Kidney (tissue), 14 donors: ENCODE data around the gene WFS1. TPM values are rescaled to one million over a fixed set of nuclear protein-coding genes. Genes with fewer than 3 reads are reported as not detected.

Experiments used
- DNase-seq, 5 donors: peaks; one replicate each; pipeline ENCODE4 v3.0.0-alpha.2; 2013 to 2020
- FAIRE-seq: peaks from 2 replicates; lab custom pipeline; 2012; peaks lifted over from hg19 to GRCh38; lab: Jason Lieb, UNC
- H3K27ac ChIP-seq, 2 donors: one replicate each; pipeline ENCODE4 v1.7.0; 2013; ENCODE audit warnings: low read depth in 2 of 2, low read length in 2 of 2, inconsistent platforms in 1 of 2
- H3K27me3 ChIP-seq: one replicate; pipeline ENCODE4 v1.7.1; 2013; ENCODE audit warnings: low read length, inconsistent platforms; ENCODE audit not compliant: control insufficient read depth, insufficient read depth
- H3K36me3 ChIP-seq, 3 donors: one replicate each; pipeline versions ENCODE4 v1.7.0 to v1.7.1; 2013; ENCODE audit warnings: low read length in 3 of 3, control low read depth in 1 of 3, inconsistent platforms in 1 of 3; ENCODE audit not compliant: insufficient read depth in 3 of 3, control insufficient read depth in 2 of 3
- H3K4me1 ChIP-seq, 3 donors: one replicate each; pipeline versions ENCODE4 v1.7.0 to v1.7.1; 2013; ENCODE audit warnings: low read length in 3 of 3, inconsistent platforms in 1 of 3, low read depth in 1 of 3; ENCODE audit not compliant: control insufficient read depth in 2 of 3, insufficient read depth in 2 of 3
- H3K4me3 ChIP-seq, 3 donors: one replicate each; pipeline versions ENCODE4 v1.7.0 to v1.8.1; 2013; ENCODE audit warnings: low read length in 3 of 3, control low read depth in 1 of 3, inconsistent platforms in 1 of 3
- H3K9ac ChIP-seq, 3 donors: one replicate each; pipeline versions ENCODE4 v1.7.0 to v1.7.1; 2013; ENCODE audit warnings: low read length in 3 of 3, control low read depth in 1 of 3, inconsistent platforms in 1 of 3
- H3K9me3 ChIP-seq, 3 donors: one replicate each; pipeline versions ENCODE4 v1.7.0 to v1.7.1; 2013; ENCODE audit warnings: low read length in 3 of 3, control low read depth in 1 of 3, inconsistent platforms in 1 of 3; ENCODE audit not compliant: control insufficient read depth in 2 of 3, insufficient read depth in 1 of 3
- intact Hi-C: fragments of 100-400 bp; cut with DNase I; formaldehyde crosslinking; loops from one replicate; pipeline ENCODE4 v1.11.1; 2022
- polyA plus RNA-seq: library from polyadenylated mRNA; stranded (reverse); fragments of 350-450 nt; fragmentation: Illumina TruSeq; extraction: RNeasy Lipid Tissue Mini Kit (QIAGEN cat#74804); gene quantifications from one replicate; pipeline ENCODE4 v1.2.3, GENCODE V29; 2014; ENCODE audit warnings: low read depth, low replicate concordance; ENCODE audit not compliant: insufficient read depth
- total RNA-seq: library from RNA; stranded (reverse); fragmentation: NEBNext Ultra II Directional; extraction: Animal tissue kit (Norgen Biotek cat#: 25700); gene quantifications from one replicate; pipeline ENCODE4 v1.2.1, GENCODE V29; 2021
- TF ChIP-seq, protein P1 (sequence below): IDR thresholded peaks from 3 replicates; pipeline ENCODE4 v1.5.1; 2012; ENCODE audit warnings: mild to moderate bottlenecking, moderate library complexity, borderline replicate concordance; ENCODE audit not compliant: insufficient read depth; ENCODE audit errors: extremely low read depth
- donor health status: control.
- donor health status: control.
- donor health status: control.
- donor health status: control.
- donor health status: control.
- donor health status: DM: yes; HTN: yes; CAD: no.
- donor health status: Normal renal cell carcinoma (clear cell type).

The WFS1 gene
- total and polyA plus RNA-seq, 2 donors from 2014 or later, result 20.8 to 31.4 TPM

DNA sequence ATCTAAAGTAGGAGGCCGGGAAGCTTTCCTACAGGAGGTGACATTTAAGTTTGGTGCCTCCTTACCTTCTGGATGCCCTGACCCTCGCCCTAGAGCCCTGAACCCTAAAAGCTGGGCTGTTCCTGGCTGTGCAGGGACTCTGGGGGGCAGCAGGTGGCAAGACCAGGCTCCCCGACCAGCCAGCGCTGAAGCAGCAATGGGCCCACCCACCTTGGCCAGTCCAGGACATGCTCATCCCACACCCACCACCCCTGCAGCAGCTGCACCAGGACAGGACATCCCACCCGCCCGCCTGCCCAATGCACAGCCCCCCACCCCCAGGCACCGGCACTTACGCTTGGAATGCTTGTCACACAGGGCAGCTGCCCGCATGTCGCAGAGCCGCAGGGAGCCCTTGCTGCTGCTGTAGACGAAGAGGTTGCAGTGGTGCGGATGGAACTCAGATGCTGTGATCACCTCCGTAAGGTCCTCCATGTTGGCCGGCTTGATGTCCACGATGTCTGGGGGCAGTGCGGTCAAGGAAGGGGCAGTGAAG lies 77.9 kb downstream of the WFS1 start:
- FAIRE-seq (no peak), DNase-seq (no peak)
- no peak overlapping the region for H3K27ac ChIP-seq
- H3K36me3 ChIP-seq, result no peaks in the 10 kb centered on the region
- H3K9me3 ChIP-seq, result no peaks in the 10 kb centered on the region
- H3K4me1 ChIP-seq, result no peaks in the 10 kb centered on the region
- no peaks in the 10 kb centered on the region for H3K27me3 ChIP-seq
- intact Hi-C loops, result no loop called here
- H3K4me3 ChIP-seq, result no peak overlapping the region
- TF ChIP-seq, protein P1, sequence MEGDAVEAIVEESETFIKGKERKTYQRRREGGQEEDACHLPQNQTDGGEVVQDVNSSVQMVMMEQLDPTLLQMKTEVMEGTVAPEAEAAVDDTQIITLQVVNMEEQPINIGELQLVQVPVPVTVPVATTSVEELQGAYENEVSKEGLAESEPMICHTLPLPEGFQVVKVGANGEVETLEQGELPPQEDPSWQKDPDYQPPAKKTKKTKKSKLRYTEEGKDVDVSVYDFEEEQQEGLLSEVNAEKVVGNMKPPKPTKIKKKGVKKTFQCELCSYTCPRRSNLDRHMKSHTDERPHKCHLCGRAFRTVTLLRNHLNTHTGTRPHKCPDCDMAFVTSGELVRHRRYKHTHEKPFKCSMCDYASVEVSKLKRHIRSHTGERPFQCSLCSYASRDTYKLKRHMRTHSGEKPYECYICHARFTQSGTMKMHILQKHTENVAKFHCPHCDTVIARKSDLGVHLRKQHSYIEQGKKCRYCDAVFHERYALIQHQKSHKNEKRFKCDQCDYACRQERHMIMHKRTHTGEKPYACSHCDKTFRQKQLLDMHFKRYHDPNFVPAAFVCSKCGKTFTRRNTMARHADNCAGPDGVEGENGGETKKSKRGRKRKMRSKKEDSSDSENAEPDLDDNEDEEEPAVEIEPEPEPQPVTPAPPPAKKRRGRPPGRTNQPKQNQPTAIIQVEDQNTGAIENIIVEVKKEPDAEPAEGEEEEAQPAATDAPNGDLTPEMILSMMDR, result no peak
- no peak overlapping the region for H3K9ac ChIP-seq

- Histone ChIP-seq H3K36me3 (no peaks in the 10 kb centered on the region), H3K9ac (no peak overlapping the region), H3K27ac (no peak overlapping the region), H3K4me1 (no peaks in the 10 kb centered on the region), H3K9me3 (no peaks in the 10 kb centered on the region), H3K27me3 (no peaks in the 10 kb centered on the region), H3K4me3 (no peak overlapping the region)
- no peak for FAIRE-seq
- intact Hi-C loops, result no loop called here
- no peak for DNase-seq
- TF ChIP-seq, protein P1, result no peak
These were observed 78.8 kb downstream of the WFS1 start for GRCh38 chr4:6348408-6348807.

DNA sequence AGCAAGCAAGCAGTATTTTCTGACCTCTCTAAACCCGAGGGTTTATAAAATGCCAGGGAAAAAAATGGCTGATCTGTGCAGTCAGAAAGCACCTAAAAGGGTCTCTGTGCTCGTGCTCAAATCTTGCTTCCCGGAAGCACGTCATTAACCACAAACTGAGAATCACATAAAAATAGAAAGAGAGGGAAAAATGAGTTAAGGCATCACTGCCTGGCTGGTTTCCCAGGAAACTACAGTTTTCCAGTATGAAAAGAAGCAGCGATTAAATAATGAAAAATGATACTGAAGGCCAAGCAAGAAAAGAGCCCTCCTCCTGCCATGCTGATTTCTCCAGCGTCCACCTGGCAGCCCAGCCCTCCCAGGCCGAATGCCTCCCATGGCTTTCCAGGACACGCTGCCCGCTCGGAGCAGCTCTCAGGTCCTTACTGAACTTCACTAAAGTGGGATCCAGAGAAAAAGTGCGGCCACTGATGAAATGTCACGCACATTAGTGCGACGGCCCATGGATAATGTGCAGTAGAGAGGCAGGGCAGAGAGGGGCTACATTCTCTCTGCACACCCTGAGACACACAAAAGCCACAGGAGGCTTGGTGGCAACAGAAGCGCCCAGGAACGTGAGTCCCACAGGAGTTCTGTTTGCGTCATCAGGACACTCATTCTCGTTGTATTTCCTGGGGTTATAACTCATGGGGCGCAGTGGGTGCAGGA lies 80.4 kb downstream of the WFS1 start:
- Histone ChIP-seq H3K9me3 (no peaks in the 10 kb centered on the region), H3K4me1 (no peaks in the 10 kb centered on the region), H3K4me3 (no peak overlapping the region), H3K27ac (no peak overlapping the region), H3K9ac (no peak overlapping the region), H3K36me3 (no peaks in the 10 kb centered on the region), H3K27me3 (no peaks in the 10 kb centered on the region)
- FAIRE-seq (no peak), DNase-seq (peak in 1 of 5 donors; percentile 46)
- TF ChIP-seq, protein P1, result no peak
- intact Hi-C loops, result no loop called here
